GM21423 (cell line): ENCODE measurements around the gene ZNF667.

ENCODE experiments used
- ATAC-seq: cut with Tn5 transposase; IDR thresholded peaks from one replicate; pipeline ENCODE4 v1.9.1; 2021; ENCODE audit warnings: mild to moderate bottlenecking, moderate library complexity; ENCODE audit not compliant: unreplicated experiment

ZNF667 gene

DNA sequence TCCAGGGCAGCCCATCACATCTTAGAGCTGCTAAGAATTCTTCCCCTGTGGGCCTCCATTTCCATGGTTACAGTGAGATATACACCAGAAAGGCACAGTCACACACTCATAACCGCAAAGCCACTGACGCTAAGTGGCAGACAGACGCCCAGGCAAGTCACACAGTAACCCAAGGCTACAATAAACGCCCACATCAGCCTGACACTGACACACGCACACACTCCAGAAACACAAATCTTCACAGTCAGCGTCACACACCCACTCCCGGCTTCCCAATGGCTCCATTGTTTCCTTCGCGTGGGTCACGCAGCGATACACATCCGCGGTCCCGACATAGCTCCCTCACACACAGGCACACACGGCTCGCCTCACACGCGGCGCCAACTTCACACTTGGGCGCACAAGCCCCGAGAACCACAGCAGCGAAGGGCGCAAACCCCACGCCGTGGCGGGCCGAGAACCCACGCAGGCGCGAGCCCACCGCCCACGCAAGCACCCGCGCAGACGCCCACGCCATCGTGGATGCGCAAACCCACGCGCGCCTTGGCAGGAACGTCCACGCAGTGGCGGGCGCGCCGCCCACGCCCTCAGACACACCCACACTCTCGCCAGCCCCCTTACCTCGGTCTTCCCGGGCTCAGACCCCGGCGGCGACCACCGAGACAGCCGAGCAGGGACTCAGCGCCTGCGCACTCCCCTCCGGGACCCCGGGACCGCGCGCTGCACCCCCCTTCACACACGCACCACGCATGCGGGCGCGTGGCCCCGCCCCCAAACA is at the start of gene ZNF667:
Gene ZNF667 (minus strand): TSS at position 695 of the 778 bp plus-strand sequence. CDS start 14,975 bp downstream, outside the sequence.
- no peak for ATAC-seq

DNA sequence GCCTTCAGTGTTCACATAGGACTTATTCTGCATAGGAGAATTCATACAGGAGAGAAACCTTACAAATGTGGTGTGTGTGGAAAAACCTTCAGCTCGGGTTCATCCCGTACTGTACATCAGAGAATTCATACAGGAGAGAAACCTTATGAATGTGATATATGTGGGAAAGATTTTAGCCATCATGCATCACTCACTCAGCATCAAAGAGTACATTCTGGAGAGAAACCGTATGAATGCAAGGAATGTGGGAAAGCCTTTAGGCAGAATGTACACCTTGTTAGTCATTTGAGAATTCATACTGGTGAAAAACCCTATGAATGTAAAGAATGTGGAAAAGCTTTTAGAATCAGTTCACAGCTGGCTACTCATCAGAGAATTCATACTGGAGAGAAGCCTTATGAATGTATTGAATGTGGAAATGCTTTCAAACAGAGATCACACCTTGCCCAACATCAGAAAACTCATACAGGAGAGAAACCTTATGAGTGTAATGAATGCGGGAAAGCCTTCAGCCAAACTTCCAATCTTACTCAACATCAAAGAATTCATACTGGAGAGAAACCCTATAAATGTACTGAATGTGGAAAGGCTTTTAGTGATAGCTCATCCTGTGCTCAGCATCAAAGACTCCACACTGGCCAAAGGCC is 48.2 kb upstream of the ZNF667 start:
- ATAC-seq: no peak

DNA sequence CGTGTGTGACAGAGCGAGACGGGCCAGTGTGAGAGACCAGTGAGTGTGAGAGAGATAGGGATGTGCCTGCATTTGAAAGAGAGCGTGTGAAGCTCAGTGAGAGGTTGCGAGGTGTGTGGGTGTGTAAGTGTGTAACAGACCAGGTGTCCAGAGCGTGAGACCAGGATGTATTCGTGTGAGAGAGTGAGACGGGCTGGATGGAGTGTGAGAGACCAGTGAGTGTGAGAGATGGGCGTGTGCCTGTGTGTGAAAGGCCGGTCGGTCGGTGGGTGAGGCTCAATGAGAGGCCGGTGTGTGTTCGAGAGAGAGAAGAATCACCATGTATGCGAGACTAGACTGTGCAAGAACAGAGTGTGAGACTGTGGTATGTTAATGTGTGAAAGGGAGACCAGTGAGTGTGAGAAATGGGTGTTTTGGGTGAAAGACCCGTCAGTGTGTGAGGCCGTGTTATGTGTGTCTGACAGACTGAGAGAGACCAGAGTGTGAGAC is 31.2 kb upstream of the ZNF667 start:
- no peak for ATAC-seq

DNA sequence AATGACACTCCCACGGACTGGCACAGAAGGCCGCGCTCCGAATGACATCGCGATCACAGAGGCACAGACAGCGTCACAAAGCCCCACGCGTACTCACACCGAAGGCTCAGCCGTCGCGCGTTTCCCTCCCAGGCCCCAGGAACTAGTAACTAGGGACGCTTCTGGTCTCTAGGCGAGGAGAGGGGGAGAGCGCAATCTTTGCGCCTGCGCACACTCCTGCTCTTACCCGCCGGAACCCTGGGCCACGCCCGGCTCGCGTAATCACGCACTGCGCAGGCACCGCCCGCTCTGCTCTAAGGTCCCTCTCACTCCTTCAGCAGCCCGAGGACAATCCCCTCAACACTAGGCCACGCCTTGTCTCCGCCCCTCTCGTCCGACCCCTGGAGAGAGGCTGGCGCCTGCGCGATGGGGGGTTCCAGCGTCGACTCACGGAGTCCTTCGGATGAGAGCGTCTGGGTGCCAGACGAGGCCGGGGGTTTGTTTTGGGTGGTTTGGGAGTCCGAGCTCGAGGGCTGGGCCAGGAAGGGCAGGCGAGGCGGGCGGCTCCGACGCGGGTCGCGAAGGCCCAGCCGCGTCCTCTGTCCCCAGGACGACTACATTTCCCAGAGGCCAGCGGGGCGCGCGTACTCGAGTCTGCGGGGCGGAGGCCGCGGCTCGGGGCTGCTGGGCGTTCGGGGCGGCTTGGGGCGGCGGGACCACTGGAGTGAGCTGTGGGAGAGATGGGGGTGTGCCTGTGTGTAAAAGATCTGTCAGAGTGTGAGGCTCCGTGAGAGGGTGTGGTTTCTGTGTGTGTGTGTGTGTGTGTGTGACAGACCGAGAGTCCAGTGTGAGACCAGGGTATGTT is 30.5 kb upstream of the ZNF667 start, which contains the start of gene ZNF471:
Gene ZNF471 (plus strand): TSS at position 410 of the 844 bp plus-strand sequence. CDS start 3,717 bp downstream, outside the sequence.
- ATAC-seq: no peak

DNA sequence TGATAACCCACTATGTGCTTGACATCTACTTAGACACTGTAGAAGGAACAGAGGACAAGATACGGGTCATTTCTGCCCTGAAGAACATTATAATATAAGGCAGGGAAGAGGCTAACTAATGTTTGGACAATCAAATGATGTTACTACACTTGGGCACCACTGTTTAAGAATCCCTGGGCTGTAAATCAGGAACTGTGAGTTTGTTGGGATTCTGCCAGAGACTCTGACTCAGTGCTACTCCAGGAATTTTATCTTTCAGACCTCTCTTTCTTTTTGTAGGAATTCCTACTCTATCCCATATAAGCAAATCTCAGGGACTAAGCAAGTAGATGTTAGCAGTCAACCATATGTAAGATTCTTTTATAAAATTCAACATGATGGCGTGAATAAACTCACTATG is 27.4 kb upstream of the ZNF667 start:
- no peak for ATAC-seq

DNA sequence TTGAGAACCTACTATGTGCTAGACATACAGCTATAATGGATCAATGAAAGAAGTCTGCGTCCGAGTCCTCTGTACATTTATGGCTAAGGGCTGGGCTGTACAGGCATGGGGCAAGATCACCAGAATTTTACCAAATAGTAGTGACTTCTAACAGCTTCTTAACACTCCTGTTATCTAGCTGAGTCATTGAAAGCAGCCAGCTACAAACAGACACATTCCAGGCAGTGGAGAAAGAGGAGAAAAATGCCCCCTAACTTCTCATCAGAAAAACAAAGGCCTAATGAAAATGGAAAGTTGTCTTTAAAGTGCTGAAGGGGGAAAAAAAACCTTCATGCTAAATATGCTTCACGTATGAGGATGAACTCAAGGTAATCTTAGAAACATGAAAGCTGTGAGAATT is 14.3 kb upstream of the ZNF667 start:
- no peak for ATAC-seq

DNA sequence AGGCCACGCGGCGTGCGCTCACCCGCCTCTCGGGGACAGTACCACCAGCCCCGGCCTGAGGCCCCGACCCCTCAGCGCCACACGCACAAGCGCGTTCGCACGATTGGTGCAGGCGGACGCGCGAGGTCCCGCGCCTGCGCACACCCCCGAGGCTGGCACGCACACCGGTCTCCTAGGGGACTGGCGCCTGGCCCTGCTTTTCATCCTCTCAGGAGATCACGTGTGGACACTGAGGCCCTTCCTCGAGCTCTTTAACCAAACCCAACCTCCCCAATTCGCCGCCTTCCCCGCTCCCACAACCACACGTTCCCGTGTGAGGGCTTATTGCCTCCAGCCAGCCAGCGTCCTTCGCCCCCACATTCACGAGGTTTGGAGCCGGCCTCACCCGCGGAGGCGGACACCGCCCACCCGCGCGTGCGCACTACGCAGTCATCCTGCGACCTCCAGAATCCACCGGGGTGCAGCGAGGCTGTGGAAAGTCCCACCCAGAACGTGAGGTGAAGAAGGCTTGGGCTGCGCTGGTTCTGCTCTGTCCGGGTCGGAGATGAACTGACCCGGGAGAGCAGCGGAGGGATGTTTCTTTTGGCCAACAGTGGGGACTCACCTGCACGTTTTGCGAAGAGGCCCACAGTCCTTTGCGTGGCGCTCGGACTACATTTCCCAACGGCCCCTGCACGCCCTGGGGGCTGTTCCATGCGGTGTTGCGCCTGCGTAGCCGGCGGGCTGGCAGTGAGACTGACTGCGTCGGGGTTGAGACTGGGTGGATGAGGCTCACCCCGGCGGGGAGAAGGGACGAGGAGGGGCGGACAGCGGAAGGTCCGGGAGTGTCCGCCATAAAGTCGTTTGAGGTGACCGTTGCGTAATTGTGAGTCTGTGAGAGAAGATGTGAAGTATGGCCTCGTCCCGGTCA is 539 bp upstream of the ZNF667 start:
- ATAC-seq: no peak

DNA sequence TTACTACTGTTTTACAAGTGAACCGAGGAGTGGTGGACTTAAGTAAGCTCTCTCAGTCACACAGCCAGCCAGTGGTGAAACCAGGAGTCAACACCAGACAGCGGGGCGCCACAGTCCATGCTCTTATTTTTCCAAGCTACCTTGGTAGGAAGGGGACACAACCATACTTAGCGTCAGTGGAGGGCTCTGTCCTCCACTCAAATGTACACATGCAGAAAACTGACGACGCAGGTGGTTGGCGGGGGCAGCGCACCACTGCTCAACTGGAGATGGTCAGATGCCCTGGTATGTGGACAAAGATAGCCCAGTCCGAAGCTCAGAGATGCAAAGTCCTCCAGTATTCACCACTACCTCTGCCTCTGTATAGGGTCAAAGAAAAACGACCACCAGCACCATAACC is 1.1 kb downstream of the ZNF667 start:
- no peak for ATAC-seq

DNA sequence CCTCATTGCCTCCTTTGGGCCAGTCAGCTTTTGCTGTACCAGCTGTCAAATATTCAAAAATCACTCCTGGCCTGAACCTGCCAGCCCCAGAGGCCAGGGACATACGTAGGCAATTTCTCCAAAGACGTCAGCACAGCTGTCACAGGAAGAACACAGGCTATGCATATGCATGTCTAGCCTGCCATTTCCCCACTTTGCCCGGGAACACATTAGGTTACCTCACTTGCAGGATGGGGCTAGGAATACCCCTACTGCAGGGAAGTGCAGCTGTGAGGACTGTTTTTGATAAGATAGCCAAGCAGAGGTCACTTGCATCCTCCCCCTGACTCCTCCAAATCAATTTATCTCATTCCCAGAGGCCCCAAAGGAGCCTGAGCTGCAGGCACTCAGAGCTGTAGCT is 2.8 kb downstream of the ZNF667 start:
- ATAC-seq: no peak

DNA sequence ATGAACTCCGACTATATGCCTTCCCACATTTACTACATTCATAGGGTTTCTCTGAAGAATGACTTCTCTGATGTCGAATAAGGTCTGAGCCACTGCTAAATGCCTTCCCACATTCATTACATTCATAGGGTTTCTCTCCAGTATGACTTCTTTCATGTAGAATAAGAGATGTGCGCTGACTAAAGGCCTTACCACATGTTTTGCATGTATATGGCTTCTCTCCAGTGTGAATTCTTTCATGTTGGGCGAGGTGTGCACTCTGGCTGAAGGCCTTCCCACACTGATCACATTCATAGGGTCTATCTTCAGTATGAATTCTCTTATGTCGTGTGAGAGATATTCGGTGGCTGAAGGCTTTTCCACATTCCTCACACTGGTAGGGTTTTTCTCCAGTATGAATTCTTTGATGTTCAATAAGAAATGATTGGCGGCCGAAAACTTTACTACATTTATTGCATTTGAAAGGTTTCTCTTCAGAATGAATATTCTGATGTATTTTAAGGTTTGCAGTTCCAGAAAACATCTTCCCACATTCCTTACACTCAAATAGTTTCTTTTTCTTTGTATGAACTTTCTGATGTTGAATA is 35.8 kb downstream of the ZNF667 start:
- ATAC-seq: no peak

DNA sequence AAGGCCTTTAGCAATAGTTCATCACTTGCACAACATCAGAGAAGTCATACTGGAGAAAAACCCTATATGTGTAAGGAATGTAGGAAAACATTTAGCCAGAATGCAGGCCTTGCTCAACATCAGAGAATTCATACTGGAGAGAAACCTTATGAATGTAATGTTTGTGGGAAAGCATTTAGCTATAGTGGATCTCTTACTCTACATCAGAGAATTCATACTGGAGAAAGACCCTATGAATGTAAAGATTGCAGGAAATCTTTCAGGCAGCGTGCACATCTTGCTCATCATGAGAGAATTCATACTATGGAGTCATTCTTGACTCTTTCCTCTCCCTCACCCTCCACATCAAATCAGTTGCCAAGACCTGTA is 53.2 kb downstream of the ZNF667 start:
- no peak for ATAC-seq

DNA sequence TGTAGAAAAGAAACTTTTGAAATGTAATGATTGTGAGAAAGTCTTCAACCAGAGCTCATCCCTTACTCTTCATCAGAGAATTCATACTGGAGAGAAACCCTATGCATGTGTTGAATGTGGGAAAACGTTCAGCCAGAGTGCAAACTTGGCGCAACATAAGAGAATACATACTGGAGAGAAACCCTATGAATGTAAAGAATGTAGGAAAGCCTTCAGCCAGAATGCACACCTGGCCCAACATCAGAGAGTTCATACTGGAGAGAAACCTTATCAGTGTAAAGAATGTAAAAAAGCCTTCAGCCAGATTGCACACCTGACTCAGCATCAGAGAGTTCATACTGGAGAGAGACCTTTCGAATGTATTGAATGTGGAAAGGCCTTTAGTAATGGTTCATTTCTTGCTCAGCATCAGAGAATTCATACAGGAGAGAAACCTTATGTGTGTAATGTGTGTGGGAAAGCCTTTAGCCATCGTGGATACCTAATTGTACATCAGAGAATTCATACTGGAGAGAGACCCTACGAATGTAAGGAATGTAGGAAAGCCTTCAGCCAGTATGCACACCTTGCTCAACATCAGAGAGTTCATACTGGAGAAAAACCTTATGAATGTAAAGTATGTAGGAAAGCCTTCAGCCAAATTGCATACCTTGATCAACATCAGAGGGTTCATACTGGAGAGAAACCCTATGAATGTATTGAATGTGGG is 53.7 kb downstream of the ZNF667 start:
- no peak for ATAC-seq

DNA sequence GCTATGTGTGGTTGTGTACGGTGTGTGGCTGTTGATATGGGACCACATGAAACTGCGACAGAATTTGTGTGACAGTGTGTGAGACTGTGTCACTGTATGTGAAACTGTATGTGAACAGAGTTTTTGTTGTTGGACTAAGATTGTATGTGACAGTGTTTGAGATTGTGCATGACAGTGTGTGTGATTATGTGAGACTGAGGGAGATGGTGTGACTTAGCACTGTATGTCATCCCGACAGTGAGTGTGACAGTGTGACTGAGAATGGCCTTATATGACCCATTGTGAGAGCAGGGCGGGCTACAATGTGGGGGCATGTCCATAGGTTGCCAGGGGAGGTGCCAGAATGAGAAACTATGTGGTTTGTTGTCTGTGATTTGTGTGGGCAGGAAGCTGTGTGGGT is 72.1 kb downstream of the ZNF667 start:
- no peak for ATAC-seq

DNA sequence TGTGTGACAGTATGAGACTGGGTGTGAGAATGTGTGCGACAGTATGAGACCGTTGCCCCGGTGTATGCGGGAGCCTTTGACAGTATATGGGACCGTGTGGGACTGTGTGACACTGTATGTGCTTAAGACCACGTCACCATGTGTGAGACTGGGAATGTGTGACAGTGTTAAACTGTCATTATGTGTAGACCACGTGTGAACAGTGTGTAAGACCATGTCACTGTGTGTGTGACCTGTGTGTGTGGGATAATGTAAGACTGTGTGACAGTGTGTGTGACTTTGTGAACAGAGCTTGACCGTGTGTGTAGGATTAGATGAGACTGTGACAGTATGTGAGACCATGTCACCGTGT is 72.5 kb downstream of the ZNF667 start:
- no peak for ATAC-seq

DNA sequence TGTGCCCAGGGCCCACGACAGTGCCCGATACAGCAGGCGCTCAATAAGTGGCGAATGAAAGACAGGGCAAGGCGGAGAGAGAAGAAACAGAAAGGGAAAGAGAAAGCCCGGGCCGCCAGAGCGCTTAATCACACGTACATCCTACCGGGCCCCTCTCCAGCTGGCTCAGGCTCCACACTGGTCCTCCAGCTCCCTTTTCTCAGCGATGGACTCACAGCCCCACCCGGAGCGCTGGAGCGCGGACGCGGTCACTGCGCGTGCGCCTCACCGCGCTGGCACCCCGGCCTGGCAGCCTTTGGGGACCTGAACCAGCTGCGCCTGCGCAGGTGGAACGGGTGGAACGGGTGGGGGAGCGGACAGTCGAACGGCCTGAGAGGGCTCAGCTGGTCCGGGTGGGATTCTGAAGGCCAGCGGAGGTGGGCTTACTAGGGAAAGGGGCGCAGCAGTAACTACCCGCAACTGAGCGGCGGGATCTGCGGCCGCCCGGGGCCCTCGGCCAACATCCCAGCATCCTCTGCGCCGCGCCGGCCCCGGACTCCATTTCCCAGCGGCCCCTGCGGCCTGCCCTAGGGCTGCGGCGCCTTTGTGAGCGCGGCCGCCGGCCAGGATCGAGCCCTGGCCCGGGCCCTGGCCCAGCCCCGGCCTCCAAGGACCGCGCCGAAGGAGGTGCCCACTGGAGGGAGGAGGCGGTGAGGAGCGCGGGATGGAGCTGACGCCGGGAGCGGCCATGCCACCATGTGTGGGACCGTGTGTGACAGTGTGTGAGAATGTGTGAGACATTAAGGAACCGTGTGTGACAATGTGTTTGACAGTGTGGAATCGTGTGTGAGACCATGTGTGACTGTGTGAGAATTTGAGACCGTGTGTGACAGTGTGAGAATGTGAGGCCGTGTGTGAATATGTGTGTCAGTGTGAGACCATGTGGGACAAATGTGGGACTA is 73.1 kb downstream of the ZNF667 start, which contains the start of gene ZNF583:
Gene ZNF583 (plus strand): TSS at position 569 of the 941 bp plus-strand sequence. CDS start 2,783 bp downstream, outside the sequence.
- peak; percentile 81 for ATAC-seq

DNA sequence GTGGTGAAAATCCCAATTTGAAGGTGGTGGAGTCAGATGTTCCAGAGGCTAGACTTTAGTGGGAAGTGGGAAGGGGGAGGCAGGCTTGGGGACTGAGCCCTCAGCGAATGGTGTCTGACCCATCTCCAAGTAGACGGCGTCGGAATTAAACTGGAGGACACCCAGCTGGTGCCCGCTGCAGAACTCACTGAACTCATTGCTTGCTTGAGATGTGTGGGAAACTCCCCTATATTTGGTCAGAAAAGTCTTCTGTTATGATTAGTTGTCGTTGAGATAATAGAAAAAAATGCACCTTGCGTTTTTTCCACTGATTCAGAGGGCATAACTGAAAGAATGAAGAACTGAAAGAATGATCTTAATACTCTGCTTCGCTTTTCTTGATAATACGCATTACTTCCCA is 73.9 kb downstream of the ZNF667 start:
- ATAC-seq: no peak

DNA sequence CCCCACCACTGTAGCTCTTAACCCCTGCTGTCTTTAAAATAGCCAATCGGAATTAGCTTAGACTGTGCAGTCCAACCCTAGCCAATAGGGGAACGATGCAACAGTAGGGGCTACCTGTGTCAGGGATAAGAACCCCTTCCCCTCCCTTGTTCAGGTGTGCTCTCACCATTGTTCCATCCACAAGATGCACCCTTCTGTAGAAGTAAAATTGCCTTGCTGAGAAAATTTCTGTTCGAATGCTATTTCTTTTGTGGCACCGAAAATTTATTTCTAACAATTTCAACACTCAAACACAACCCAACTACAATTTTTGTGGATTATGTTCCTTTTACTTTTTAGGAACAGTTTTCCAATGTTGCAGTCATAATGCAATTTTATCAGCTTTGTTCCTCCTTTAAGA is 76.7 kb downstream of the ZNF667 start:
- no peak for ATAC-seq

DNA sequence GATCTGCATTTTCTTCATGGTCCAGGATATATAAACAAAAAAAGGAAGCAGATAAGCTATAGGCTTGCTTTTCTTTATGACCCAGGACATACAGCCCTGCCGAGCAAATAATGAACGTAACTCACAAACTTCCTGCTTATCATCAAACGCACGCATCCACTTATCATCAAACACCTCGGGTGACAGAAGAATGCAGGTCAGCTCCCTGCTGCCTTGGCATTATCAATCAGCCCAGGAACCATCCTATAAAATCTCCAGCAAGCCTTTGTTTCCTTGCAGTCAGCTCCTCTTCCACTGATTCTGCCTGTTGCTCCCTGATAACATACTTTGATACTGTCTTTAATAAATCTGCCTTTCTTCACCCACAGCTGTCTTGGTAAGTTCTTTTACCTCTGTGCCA is 78.3 kb downstream of the ZNF667 start:
- ATAC-seq: no peak
